HTERT RPE-1 (cell line): Measurements from ENCODE around the gene HPRT1.
"Not testable (repeated sequence)": the region's sequence is repeated elsewhere in the genome, so short reads cannot be mapped to it uniquely, and the experiment has no call there.

ENCODE experiments used
- in situ Hi-C: fragments of 300-500 bp; cut with MboI; formaldehyde crosslinking; loops from 4 replicates; pipeline ENCODE4 v1.14.3; 2020; ENCODE audit warnings: low sequenced_read_pairs

HPRT1 gene, protein sequence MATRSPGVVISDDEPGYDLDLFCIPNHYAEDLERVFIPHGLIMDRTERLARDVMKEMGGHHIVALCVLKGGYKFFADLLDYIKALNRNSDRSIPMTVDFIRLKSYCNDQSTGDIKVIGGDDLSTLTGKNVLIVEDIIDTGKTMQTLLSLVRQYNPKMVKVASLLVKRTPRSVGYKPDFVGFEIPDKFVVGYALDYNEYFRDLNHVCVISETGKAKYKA

DNA sequence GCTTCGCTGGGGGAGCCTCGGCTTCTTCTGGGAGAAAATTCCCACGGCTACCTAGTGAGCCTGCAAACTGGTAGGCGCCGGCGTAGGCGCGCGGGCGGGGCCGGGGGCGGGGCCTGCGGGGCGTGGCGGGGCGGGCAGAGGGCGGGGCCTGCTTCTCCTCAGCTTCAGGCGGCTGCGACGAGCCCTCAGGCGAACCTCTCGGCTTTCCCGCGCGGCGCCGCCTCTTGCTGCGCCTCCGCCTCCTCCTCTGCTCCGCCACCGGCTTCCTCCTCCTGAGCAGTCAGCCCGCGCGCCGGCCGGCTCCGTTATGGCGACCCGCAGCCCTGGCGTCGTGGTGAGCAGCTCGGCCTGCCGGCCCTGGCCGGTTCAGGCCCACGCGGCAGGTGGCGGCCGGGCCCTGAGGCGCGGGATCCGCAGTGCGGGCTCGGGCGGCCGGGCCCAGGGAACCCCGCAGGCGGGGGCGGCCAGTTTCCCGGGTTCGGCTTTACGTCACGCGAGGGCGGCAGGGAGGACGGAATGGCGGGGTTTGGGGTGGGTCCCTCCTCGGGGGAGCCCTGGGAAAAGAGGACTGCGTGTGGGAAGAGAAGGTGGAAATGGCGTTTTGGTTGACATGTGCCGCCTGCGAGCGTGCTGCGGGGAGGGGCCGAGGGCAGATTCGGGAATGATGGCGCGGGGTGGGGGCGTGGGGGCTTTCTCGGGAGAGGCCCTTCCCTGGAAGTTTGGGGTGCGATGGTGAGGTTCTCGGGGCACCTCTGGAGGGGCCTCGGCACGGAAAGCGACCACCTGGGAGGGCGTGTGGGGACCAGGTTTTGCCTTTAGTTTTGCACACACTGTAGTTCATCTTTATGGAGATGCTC lies at the start of gene HPRT1:
TSS of gene HPRT1 (plus strand) at position 161 of the 857 bp plus-strand sequence. CDS start at position 308, 147 bp downstream.
- in situ Hi-C loops, result no loop called here

DNA sequence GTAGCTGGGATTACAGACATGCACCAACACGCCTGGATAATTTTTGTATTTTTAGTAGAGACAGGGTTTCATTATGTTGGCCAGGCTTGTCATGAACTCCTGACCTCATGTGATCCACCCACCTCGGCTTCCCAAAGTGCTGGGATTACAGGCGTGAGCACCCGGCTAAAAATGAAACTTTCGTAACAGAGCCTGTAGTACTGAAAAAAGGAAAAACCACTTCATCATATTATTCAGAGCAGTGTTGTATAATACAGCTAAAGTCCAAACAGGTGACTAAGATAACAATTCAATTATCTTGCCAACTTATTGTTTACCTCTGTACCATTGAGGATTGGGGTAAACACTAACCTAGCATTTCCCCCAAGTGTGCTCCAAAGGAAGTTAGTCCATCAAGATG lies 43.9 kb upstream of the HPRT1 start:
- in situ Hi-C loops, result no loop called here

DNA sequence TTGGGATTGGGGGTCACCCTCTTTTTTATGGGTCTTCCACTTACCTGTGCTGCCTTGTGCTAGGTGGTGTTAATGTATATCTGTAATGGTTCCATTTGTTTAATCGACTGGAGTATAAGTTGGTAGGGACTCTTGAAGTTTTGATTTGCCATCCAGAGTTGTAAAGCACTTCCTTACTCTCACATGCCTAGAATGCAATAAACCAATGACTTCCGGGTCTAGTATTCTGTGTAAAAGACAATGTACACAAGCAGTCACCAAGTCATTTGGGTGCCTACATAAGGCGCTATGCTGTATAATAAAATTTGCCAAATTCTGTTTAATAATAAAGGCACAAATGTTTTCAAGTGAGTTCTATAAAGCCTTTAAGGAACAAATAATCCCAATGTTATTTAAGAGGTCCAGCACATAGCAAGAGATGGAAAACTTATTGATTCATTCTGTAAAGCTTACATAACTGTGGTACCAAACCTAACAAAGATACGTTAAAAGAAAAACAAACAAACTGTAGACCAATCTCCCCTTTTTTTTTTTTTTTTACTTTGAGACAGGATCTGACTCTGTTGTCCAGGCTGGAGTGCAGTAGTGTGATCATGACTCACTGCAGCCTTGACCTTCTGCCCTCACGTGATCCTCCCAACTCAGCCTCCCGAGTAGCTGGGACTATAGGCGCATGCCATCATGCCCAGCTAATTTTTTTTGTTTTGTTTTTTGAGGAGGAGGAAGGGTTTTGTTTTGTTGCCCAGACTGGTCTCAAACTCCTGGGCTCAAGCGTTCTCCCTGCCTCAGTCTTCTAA lies 41.5 kb upstream of the HPRT1 start:
- in situ Hi-C loops, result no loop called here

DNA sequence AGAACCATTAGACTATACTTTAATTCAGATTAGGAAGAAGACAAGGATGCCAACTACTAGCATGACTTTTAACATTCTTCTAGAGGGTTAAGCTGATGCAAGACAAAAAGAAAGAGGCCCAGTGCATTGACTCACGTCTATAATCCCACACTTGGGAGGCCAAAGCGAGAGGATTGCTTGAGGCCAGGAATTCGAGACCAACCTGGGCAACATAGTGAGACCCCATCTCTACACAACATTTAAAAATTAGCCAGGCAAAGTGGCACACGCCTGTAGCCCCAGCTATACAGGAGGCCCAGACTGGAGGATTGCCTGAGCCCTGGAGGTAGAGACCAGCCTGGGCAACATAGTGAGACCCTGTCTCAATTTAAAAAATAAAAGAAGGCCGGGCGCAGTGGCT lies 40.2 kb upstream of the HPRT1 start:
- in situ Hi-C loops, result no loop called here

GRCh38 chrX:134423606-134424005 lies 36.4 kb upstream of the HPRT1 start:
- in situ Hi-C loops, result no loop called here

DNA sequence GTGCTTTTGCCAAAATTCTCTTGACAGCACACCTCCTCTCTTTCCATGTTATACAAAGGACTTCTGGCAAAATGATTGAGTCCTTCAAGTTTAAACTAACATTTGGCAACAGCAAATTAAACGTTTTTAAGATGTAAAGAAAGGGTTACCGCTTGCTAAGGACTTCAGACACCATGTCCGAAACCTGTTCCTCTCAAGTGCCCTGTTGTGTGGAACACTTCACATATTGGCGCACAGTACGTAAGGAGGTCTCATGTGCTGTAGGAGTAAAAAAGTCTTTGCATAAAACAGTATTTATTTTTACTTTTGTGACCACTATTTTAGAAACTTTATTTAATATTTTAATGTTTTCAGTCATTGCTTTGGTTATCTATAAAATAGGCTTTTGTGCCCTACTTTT lies 33.7 kb upstream of the HPRT1 start:
- in situ Hi-C loops, result no loop called here

DNA sequence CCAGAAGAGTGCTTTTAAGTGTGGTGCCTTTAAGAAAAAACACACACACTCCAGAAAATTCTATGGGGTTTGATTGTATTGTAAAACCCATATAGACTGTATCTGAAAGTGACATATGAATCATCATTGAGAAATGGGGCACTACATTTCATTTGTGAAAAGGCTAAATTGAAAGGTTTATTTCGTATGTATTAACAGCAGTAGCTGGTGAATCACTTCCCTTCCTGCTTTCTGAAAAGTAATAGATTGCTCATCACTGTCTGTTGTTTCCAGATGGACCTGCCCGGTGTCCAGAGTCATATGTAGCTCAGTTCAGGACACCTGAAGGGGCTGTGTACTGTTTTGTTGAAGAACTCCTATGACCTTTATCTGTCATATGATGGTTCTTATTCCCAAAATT lies 28.1 kb upstream of the HPRT1 start:
- in situ Hi-C loops, result no loop called here

DNA sequence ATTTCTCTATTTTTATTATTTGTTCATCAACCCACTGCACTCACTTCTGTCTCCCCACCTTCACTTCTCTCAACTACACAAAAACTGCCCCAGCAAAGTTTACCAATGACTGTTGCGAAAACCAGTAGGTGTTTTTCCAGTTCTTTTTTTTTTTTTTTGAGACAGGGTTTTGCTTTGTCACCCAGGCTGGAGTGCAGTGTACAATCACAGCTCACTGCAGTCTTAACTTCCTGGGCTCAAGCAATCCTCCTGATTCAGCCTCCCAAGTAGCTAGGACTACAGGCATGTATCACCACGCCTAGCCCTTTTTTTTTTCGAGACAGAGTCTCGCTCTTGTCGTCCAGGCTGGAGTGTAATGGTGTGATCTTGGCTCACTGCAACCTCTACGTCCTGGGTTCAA lies 24.1 kb upstream of the HPRT1 start:
- in situ Hi-C loops, result no loop called here

DNA sequence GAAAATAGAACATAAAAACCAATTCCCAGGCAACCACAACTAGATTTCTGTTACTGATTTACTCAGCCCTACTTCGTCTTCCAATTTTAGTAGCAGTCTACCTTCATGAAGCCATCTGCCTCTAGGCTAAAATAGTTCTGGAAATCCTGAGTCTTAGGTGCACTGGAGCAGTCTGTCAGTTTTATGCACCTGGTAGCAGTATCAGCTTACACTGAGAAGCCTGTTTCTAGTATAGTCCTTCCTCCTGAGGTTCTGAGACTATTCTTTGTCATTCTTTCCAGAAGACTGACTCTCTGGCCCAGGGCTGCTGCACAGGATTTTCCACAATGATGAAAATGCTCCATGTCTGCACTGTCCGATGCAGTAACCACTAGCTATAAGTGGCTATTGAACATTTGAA lies 16.9 kb upstream of the HPRT1 start:
- in situ Hi-C loops, result no loop called here

DNA sequence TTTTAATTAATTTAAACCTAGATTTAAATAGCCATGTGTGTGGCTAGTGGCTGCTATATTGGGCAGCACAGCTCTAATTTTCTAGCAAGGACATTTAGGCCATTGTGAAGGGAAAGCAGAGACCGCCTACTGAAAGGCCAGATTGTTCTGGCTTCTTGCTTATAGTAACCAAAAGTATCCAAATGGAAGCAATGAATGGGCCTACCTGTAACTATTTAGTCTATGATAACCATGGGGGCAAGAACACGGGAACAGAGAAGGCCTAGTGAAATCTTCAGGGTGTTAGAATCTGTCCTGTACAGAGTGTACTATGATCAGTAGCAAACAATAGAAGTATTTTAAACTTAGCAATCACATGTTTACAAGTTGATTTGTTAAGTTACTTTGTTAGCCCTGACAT lies 16.5 kb upstream of the HPRT1 start:
- in situ Hi-C loops, result no loop called here

- in situ Hi-C loops, result no loop called here
Observed at GRCh38 chrX:134444681-134445080, 15.3 kb upstream of the HPRT1 start.

DNA sequence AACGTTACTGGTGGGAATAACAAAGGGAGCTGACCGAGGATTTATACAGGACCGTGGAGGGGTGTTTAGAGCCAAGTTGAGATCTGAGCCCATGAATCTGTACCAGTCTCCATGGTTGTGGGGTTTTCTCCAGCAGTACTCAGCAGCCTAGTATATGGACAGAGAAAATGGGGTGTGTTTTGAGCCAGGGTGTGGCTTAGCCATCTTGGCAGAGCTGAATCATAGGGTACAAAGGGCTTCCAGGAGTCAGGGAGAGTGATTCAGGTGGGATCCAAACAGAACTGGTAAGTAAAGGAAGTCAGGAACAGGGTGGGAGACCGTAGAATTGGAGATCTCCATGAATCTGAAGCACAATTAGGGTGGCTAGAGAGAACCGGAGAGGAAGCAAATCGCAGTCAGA lies 7.4 kb upstream of the HPRT1 start:
- in situ Hi-C loops, result no loop called here

DNA sequence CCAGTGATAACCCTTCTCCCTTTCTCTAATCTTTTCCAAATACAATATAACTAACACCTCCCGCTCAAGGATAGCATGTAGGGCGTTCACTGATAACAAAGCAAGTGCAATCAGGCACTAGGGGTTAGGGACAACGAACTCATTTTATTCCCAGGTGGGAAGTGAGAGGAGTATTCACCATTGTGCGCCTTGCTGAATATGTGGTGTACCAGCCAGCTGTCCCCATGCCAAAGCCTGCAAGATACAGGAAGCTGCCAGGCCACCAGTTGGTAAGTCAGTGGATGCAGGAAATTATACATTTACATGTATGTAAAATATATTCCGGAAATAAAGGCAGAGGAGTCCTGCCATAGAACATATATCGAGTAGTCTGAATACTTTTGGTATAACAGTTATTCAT lies 6.3 kb upstream of the HPRT1 start:
- in situ Hi-C loops, result no loop called here

DNA sequence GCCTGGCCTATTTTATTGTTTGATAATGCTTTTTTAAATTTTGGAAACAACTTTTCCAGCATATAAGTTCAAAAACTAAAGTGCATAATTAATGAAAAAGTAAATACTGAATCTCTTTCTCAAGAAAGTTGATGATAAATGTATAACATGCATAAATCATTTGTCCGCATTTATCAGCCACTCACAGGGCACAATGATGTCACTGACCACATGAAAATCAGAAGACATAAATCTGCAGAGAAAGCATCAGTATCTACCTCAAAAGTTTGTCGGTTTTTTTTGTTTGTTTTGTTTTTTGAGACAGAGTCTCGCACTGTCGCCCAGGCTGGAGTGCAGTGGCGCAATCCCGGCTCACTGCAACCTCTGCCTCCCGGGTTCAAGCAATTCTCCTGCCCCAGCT lies 5.5 kb upstream of the HPRT1 start:
- in situ Hi-C loops, result no loop called here

- in situ Hi-C loops, result no loop called here
Observed at GRCh38 chrX:134457708-134458107, 2.3 kb upstream of the HPRT1 start.

DNA sequence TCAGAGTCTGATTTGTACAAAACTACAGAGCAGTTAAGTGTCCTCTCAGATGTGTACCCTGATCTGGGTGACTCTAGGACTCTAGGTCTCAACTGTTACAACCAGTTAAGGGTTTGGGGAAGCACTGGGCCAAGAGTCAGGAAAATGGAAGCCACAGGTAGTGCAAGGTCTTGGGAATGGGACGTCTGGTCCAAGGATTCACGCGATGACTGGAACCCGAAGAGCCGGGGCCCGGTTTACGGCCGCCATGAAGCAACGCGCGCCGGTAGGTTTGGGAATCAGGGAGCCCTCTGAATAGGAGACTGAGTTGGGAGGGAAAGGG lies 321 bp upstream of the HPRT1 start:
- in situ Hi-C loops, result no loop called here

DNA sequence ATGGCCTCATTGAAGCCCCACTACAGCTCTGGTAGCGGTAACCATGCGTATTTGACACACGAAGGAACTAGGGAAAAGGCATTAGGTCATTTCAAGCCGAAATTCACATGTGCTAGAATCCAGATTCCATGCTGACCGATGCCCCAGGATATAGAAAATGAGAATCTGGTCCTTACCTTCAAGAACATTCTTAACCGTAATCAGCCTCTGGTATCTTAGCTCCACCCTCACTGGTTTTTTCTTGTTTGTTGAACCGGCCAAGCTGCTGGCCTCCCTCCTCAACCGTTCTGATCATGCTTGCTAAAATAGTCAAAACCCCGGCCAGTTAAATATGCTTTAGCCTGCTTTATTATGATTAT lies 876 bp downstream of the HPRT1 start:
- in situ Hi-C loops, result no loop called here

DNA sequence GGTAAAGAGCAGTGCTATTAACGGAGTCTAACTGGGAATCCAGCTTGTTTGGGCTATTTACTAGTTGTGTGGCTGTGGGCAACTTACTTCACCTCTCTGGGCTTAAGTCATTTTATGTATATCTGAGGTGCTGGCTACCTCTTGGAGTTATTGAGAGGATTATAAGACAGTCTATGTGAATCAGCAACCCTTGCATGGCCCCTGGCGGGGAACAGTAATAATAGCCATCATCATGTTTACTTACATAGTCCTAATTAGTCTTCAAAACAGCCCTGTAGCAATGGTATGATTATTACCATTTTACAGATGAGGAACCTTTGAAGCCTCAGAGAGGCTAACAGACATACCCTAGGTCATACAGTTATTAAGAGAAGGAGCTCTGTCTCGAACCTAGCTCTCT lies 1.5 kb downstream of the HPRT1 start:
- in situ Hi-C loops, result no loop called here

- in situ Hi-C loops, result no loop called here
Observed at GRCh38 chrX:134462927-134463326, 3.0 kb downstream of the HPRT1 start.

- in situ Hi-C loops, result not testable (repeated sequence)
Observed at GRCh38 chrX:134464453-134464852, 4.5 kb downstream of the HPRT1 start.

GRCh38 chrX:134469486-134469885 lies 9.5 kb downstream of the HPRT1 start:
- in situ Hi-C loops, result no loop called here

- in situ Hi-C loops, result no loop called here
Observed at GRCh38 chrX:134470013-134470412, 10.0 kb downstream of the HPRT1 start.
